Glomerular endothelial cell (primary cell): ENCODE results near the gene OXT. TPM values are rescaled to one million over a fixed set of nuclear protein-coding genes. Genes with fewer than 3 reads are reported as not detected.
"Not testable (repeated sequence)": the region's sequence is repeated elsewhere in the genome, so short reads cannot be mapped to it uniquely, and the experiment has no call there.

Experiments used
- DNase-seq: peaks from one replicate; pipeline ENCODE4 v3.0.0-alpha.2; 2011; ENCODE audit warnings: low read depth, low spot score; ENCODE audit errors: extremely low read depth
- total RNA-seq: library from RNA; depleted of rRNA; stranded (reverse); fragments of >200 nt; gene quantifications from 2 replicates; pipeline ENCODE4 v1.2.3, GENCODE V29; 2015

OXT gene
- total RNA-seq, 1 donor from 2014 or later = not detected

GRCh38 chr20:3047486-3048419 is 23.7 kb upstream of the OXT start:
- DNase-seq = no peak

DNA sequence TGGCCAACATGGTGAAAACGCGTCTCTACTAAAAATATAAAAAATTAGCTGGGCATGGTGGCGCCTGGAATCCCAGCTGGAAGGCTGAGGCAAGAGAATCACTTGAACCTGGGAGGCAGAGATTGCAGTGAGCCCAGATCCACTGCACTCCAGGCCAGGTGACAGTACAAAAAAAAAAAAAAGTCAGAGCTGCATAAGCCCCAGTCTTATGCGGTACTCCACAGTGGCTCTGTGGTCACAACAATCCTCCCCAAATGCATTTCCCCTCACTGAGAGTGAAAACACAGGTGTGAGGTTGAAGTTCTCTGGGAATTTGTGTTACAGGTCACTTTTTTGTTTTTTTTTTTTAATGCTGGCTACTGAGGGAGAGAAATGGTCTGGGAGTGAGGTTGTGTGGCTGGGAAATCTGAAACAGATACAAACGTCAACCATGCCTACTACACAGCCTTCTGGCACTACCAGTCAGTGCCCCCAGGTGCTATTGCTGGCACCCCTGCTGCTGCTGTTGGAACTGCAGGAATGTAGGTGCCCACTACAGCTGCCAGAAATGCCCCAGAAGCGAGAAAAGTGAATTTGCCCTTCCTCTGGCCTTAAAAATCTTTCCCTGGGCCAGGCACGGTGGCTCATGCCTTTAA is 19.9 kb upstream of the OXT start:
- no peak for DNase-seq

DNA sequence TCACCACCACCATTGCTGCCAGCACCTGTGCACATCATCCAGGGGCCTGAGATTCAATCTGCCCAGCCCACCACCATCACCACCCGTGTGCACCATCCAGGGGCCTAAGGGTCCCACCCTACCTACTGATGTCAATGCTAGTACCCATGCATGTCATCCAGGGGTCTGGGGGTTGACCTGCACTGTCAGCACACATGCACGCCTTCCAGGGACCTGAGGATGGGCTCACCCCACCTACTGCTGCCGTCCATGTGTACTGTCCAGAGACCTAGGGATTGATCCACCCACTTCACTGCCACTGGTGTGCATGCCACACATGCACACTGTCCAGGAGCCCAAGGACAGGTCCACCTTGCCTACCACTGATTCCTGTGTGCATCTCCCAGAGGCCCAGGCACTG is 11.9 kb upstream of the OXT start:
- no peak for DNase-seq

GRCh38 chr20:3064119-3064518 is 7.3 kb upstream of the OXT start:
- not testable (repeated sequence) for DNase-seq

DNA sequence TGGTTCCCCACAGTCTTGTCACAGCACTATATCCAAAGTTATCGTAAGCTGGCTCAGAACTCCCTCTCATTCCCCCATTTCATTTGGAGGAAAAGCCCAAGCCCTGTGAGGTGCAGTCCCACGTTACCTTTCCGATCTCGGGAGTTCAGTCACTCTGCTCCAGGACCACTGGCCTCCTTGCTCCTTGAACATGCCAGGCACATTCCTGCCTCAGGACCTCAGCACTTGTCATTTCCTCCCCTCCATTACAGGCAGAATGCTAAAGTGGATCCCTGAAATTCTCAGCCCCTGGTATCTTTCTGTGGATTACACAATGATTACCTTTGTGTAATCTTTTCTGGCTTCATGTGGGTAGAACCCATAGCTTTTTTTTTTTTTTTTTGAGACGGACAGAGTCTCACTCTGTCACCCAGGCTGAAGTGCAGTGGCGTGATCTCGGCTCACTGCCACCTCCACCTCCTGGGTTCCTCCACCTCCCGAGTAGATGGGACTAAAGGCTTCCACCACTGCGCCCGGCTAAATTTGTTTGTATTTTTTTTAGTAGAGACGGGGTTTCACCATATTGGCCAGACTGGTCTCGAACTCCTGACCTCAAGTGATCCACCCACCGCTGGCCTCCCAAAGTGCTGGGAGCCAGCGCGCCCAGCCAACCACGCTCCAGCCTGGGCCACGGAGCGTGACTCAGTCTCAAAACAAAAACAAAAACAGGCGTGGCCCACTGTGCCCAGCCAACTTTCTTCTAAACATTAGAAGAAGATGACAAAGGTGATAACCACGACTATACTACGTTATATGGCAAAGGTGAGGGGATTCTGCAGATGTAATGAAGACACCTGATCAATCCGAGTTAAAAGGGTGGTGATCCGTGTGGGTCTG is 4.0 kb upstream of the OXT start:
- DNase-seq = no peak

- no peak for DNase-seq
Observed at GRCh38 chr20:3068075-3068474, 3.3 kb upstream of the OXT start.

- DNase-seq = no peak
Observed at GRCh38 chr20:3068986-3069900, 2.2 kb upstream of the OXT start.

DNA sequence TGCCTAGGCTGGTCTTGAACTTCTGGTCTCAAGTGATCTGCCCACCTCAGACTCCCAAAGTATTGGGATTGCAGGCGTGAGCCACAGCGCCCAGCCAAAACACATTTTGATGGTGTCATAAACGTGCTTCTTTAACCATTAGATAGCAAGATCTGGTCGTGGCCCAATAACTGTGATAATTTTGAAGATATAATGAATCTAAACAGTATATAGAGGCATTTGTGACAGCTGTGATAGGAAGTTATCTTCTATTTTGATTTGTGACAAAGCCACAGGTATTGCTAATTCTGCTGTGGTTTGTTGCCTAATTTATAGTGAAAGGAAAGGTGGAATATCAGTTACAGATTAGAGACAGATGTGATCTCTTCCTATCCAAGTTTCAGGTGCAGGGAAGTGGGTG is 695 bp upstream of the OXT start:
- no peak for DNase-seq

- DNase-seq = no peak
Observed at GRCh38 chr20:3071266-3071609, 182 bp upstream of the OXT start.

DNA sequence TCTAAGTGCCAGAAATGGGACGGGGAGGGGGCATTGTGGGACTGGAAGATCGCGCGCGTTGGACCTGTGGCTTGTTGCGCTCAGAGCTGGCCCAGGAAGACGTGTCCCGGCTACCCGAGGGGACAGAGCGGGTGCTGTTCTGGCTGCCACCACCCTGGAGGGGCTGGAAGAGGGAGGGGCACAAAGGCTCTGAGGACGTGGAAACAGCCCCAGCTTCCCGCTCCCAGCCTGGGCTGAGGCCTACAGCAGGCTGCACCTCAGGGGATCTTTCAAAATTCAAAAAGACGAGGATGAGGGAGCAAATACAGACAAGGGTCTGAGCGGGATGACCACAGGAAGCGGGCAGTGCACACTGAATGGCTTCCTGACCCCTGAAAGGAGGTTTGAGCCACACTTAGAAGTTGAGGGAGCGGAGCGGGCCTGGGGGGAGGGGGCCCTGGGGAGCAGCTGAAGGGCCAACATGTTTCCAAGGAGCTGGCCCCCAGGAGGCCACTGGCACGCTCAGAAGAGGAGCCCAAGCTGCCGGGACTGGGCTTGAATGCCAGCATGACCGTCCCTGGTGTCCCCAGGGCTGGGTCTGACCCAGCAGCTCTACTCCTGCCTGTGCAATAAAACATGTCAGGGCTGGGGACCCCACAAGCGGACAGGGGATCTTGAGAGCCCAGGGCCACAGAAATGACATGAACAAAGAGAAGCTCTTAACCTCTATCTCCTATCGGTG is 1.3 kb downstream of the OXT start:
- DNase-seq = no peak

- DNase-seq = not testable (repeated sequence)
Observed at GRCh38 chr20:3073251-3073643, 1.8 kb downstream of the OXT start.

DNA sequence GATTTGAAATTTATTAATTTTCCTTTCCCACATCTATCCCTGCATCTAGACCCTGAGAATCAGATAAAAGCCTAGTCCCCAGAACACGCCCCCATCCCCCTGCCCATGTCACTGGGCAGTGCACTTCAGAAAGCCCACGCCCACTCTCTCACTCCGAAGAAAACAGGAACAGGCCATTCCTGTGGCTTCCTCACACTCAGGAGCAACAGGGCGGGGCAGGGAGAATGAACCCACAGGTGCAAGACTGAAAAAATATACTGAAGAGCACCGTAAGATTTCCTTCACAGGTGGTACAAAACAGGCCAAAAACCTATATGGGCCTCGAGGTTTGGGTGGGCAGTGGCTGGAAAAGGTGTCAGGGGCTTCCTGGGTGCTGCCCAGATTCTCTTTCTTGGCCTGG is 3.4 kb downstream of the OXT start:
- DNase-seq = no peak

GRCh38 chr20:3075315-3075714 is 3.9 kb downstream of the OXT start:
- DNase-seq = not testable (repeated sequence)

DNA sequence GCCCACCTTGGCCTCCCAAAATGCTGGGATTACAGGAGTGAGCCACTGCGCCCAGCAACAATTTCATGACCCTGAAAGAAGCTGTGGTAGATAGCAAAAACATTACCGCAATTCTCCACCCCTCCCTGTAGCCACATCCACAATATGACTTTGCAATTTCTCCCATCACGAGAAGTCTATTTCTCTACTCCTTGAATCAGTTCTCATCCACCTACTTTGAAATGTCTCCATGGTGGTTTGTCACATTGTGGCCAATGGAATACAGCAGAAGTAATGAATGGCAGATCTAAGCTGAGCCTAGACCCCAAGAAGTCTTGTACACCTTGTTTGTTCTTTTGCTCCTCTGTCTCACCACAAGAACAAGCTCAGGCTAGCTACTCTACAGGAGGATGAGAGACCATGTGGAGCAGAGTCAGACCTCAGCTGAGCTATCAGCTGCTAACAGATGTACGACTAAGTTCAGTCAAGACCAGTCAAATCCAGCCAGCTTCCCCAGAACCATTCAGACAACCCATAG is 6.3 kb downstream of the OXT start:
- DNase-seq = no peak

DNA sequence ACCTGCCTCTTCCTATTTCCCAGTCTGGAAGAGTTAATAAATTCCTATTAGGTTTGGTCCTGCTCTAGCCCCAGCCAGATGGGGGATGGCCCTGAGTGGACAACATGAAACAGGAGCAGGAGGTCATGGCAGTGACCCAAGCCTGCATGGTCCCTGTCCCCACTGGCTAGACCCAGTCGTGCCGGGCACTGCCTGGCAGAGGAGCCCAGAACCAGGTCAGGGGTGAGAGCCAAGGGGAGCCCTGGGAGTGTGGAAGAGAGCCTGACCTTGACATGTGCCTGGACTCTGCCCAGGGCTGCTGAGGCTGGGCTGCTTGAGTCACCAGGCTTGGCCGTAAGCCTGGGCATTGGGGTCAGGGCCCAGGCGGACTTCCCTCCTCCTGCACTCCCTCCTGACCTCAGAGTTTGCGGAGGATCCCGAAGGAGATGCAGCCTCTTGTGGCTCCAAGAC is 9.5 kb downstream of the OXT start:
- no peak for DNase-seq

DNA sequence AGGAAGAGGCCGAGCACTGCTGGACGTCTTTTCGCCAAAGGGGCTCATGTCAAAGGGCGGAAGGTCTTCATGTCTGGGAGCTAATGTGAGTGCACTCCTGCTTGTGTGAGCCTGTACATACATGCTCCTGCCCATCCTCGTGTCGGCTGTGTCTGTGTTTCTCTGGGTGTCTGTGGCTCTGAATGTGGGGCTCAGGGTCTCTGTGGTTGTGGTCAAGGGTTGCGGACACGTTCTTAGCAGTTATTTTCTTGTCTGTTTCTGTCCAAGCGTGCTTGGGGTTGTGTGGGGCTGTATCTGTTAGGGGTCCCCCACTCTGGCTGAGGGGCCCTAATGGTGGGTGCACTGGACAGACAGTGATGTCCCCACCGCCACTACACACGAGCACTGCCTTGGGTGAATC is 10.2 kb downstream of the OXT start:
- DNase-seq = no peak

DNA sequence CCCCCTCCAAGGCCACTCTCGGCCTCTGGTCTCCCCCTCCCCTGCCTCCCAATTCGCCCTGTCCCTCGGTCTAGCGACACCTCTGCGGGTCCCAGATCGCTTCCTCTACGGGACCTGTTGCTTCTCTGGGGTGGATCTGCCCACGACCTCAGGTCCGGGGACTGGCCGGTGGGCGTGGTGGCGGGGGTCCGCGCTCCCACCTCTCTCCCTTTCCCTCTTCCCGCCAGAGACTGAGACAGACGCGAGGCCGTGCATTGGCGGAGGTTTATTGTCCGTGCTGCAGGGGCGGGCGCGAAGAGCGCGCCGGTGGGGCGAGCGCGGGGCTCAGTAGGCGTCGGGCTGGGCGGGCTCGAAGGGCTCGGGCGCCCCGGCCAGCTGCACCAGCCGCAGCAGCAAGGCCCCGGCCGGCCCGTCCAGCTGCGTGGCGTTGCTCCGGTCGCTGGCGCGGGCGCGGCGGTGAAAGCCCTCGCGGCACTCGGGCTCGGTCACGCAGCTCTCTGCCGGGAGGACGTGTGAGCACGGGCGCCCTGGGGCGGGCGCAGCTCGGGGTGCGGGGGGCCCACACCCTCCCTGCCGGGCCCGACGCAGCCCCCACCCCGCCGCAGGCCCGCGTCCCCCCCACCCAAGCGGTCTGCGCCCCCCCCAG is 11.0 kb downstream of the OXT start:
- no peak for DNase-seq

GRCh38 chr20:3082955-3083952 is 11.8 kb downstream of the OXT start:
- DNase-seq = no peak
